ENCODE data around the gene ACAN. TPM values are rescaled to one million over a fixed set of nuclear protein-coding genes. Genes with fewer than 3 reads are reported as not detected.

The ACAN gene
- polyA plus RNA-seq, 2 donors: 0.04 TPM; not detected in 1

DNA sequence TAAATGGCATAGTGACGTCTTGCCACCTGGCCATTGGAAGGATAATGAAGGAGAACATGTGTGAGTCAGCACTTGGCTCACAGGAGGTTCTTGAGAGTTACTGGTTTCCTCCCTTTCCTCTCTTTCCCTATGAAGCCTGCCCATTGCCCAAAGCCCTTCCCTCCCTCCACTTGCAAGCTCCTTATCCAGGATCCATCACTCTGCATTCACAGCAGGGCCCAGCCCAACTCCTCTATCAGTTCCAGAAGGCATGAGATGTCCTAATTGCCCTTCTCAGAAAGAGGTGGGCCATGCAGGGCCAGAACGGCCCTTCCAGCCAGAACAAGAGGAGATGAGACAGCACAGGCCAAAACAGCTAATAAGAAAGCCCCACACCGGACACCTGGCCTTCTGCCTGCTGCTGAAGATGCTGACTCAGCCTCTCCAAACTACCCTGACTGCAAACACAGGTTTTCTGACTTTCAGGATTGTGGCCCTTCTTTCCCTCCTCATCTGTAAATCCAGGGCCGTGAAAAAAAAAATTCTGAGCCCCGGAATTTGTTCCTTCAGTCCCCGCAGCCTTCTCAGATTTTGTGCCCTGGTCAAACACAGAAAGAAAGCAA is 62.4 kb downstream of the ACAN start:
- no peak overlapping the region for H3K4me3 ChIP-seq (ENCODE audit: low read depth in 1 of 2, low read length in 2 of 2)
- no peaks in the 10 kb centered on the region for H3K4me1 ChIP-seq (ENCODE audit: control insufficient read depth in 2 of 2, insufficient read depth in 2 of 2, low read length in 1 of 2)
- H3K27me3 ChIP-seq (ENCODE audit: control insufficient read depth in 1 of 2, insufficient read depth in 2 of 2, low read length in 2 of 2): no peaks in the 10 kb centered on the region
- H3K36me3 ChIP-seq (ENCODE audit: control insufficient read depth in 2 of 2, insufficient read depth in 2 of 2, low read length in 1 of 2): no peaks in the 10 kb centered on the region
- WGBS, 2 donors: 65 to 69% methylated on average over 6 of the region's 6 CpGs
- H3K9me3 ChIP-seq (ENCODE audit: control insufficient read depth in 2 of 2, insufficient read depth in 1 of 2, low read depth in 1 of 2, low read length in 1 of 2): peaks cover 0 to 2% of the 10 kb centered on the region in 2 donors
- no peak overlapping the region for H3K27ac ChIP-seq (ENCODE audit: low read depth in 2 of 2, low read length in 1 of 2)

DNA sequence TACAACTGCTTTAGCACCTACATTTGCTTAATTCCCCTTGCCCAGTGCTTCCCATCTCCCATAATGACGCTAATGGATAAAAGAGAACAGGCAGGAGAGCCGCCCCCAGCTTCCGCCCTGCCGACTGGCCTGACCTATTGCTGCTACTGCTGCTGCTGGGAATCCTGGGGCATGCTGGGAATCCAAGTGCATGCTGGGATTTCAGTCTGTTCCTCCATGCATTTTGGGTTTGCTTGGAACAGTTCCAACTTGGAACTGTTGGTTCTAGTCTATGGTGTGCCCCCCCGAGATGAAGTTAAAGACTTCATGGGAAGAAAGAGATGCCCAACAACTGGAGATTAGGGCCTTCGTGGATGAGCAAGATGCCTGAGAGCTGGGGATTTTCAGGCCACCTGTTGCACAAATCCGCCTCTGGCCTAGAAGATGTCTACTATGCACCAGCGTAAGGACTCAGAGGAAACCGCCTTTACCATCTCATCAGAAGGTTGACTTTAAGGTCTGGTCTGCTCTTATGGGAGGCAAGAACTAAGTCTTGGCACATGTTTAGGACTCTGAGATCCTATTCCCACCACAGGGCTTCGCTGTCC is 63.2 kb downstream of the ACAN start:
- 91 to 92% methylated on average over 10 of the region's 10 CpGs for WGBS, 2 donors
- peaks cover 0 to 2% of the 10 kb centered on the region in 2 donors for H3K9me3 ChIP-seq (ENCODE audit: control insufficient read depth in 2 of 2, insufficient read depth in 1 of 2, low read depth in 1 of 2, low read length in 1 of 2)

DNA sequence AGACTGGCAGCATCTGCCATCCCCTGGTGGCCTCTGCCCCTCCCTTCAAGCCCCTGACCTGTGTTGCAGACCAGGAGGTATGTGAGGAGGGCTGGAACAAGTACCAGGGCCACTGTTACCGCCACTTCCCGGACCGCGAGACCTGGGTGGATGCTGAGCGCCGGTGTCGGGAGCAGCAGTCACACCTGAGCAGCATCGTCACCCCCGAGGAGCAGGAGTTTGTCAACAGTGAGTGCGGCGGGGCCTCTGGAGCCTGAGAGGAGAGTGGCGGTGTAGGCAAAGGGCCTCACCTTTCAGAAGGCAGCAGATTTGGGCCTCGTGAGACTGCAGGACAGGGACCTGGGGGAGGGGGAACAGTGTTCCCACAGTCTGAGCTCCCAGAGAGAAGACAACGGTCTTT is 68.1 kb downstream of the ACAN start:
- H3K27me3 ChIP-seq (ENCODE audit: control insufficient read depth in 1 of 2, insufficient read depth in 2 of 2, low read length in 2 of 2): no peaks in the 10 kb centered on the region

More for the DNA sequence above, 63.2 kb downstream of the ACAN start:
- no peak overlapping the region for H3K27ac ChIP-seq (ENCODE audit: low read depth in 2 of 2, low read length in 1 of 2)
- H3K4me3 ChIP-seq (ENCODE audit: low read depth in 1 of 2, low read length in 2 of 2): no peak overlapping the region
- no peaks in the 10 kb centered on the region for H3K4me1 ChIP-seq (ENCODE audit: control insufficient read depth in 2 of 2, insufficient read depth in 2 of 2, low read length in 1 of 2)
- no peaks in the 10 kb centered on the region for H3K36me3 ChIP-seq (ENCODE audit: control insufficient read depth in 2 of 2, insufficient read depth in 2 of 2, low read length in 1 of 2)
- no peaks in the 10 kb centered on the region for H3K27me3 ChIP-seq (ENCODE audit: control insufficient read depth in 1 of 2, insufficient read depth in 2 of 2, low read length in 2 of 2)

DNA sequence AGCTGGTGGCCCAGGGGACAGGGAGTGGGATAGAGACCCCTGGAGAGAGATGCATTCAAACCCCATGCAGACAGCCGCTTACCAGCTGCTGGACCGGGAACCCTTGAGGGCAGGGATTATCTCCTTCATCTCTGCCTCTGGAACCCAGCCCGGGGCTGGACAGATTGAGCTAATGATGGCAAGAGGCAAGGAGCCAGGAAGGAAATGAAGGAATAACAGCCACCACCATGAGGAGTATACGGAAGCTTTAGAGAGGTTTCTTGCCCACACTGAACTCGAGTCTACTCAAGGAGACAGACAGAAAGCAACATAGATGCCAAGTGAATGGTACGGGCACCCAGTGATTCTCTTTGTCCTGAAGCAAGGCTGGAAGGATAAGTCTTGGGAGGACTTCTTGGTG is 68.9 kb downstream of the ACAN start:
- Histone ChIP-seq H3K27me3 (ENCODE audit: control insufficient read depth in 1 of 2, insufficient read depth in 2 of 2, low read length in 2 of 2) (no peaks in the 10 kb centered on the region), H3K36me3 (ENCODE audit: control insufficient read depth in 2 of 2, insufficient read depth in 2 of 2, low read length in 1 of 2) (peaks cover 0 to 3% of the 10 kb centered on the region in 2 donors), H3K4me3 (ENCODE audit: low read depth in 1 of 2, low read length in 2 of 2) (no peak overlapping the region), H3K4me1 (ENCODE audit: control insufficient read depth in 2 of 2, insufficient read depth in 2 of 2, low read length in 1 of 2) (peaks cover 0 to 4% of the 10 kb centered on the region in 2 donors), H3K9me3 (ENCODE audit: control insufficient read depth in 2 of 2, insufficient read depth in 1 of 2, low read depth in 1 of 2, low read length in 1 of 2) (peaks cover 2 to 4% of the 10 kb centered on the region in 2 donors), H3K27ac (ENCODE audit: low read depth in 2 of 2, low read length in 1 of 2) (no peak overlapping the region)
- WGBS, 2 donors: 67 to 70% methylated on average over 6 of the region's 6 CpGs

More for the DNA sequence above, 68.1 kb downstream of the ACAN start:
- Histone ChIP-seq H3K36me3 (ENCODE audit: control insufficient read depth in 2 of 2, insufficient read depth in 2 of 2, low read length in 1 of 2) (no peaks in the 10 kb centered on the region), H3K27ac (ENCODE audit: low read depth in 2 of 2, low read length in 1 of 2) (no peak overlapping the region), H3K4me1 (ENCODE audit: control insufficient read depth in 2 of 2, insufficient read depth in 2 of 2, low read length in 1 of 2) (peaks cover 0 to 4% of the 10 kb centered on the region in 2 donors), H3K4me3 (ENCODE audit: low read depth in 1 of 2, low read length in 2 of 2) (no peak overlapping the region), H3K9me3 (ENCODE audit: control insufficient read depth in 2 of 2, insufficient read depth in 1 of 2, low read depth in 1 of 2, low read length in 1 of 2) (peaks cover 2 to 4% of the 10 kb centered on the region in 2 donors)
- WGBS, 2 donors: 71 to 83% methylated on average over 14 of the region's 14 CpGs

DNA sequence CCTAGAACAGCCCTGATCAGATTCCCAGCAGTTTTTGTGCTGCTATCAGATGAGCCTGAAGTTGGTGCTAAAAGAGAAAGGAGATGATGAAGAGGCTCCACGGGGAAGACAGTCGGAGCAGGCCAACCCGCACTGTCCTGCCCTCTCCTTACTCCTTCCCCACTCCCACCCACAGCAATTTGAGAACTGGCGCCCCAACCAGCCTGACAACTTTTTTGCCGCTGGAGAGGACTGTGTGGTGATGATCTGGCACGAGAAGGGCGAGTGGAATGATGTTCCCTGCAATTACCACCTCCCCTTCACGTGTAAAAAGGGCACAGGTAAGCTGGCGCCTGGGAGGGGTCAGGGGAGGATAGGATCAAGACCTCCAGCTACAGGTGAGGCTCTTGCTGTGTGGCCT is 69.5 kb downstream of the ACAN start:
- H3K9me3 ChIP-seq (ENCODE audit: control insufficient read depth in 2 of 2, insufficient read depth in 1 of 2, low read depth in 1 of 2, low read length in 1 of 2): peaks cover 2 to 4% of the 10 kb centered on the region in 2 donors
- peaks cover 0 to 4% of the 10 kb centered on the region in 2 donors for H3K4me1 ChIP-seq (ENCODE audit: control insufficient read depth in 2 of 2, insufficient read depth in 2 of 2, low read length in 1 of 2)
- H3K4me3 ChIP-seq (ENCODE audit: low read depth in 1 of 2, low read length in 2 of 2): no peak overlapping the region
- no peaks in the 10 kb centered on the region for H3K27me3 ChIP-seq (ENCODE audit: control insufficient read depth in 1 of 2, insufficient read depth in 2 of 2, low read length in 2 of 2)
- no peak overlapping the region for H3K27ac ChIP-seq (ENCODE audit: low read depth in 2 of 2, low read length in 1 of 2)
- H3K36me3 ChIP-seq (ENCODE audit: control insufficient read depth in 2 of 2, insufficient read depth in 2 of 2, low read length in 1 of 2): peaks cover 0 to 4% of the 10 kb centered on the region in 2 donors
- WGBS, 2 donors: 51 to 56% methylated on average over 9 of the region's 9 CpGs

DNA sequence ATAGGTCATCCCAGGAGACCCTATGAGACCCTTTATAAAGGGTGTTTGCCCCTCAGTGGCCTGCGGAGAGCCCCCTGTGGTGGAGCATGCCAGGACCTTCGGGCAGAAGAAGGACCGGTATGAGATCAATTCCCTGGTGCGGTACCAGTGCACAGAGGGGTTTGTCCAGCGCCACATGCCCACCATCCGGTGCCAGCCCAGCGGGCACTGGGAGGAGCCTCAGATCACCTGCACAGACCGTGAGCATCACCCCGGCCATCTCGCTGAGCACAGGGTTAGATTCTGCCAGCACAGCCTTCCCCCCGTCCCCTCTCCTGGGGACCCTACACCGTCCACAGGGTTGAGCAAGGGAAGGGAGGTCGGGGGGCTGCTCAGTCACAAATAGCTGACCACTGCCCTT is 70.5 kb downstream of the ACAN start:
- H3K27me3 ChIP-seq (ENCODE audit: control insufficient read depth in 1 of 2, insufficient read depth in 2 of 2, low read length in 2 of 2): no peaks in the 10 kb centered on the region
- H3K4me3 ChIP-seq (ENCODE audit: low read depth in 1 of 2, low read length in 2 of 2): no peak overlapping the region
- peaks cover 0 to 4% of the 10 kb centered on the region in 2 donors for H3K4me1 ChIP-seq (ENCODE audit: control insufficient read depth in 2 of 2, insufficient read depth in 2 of 2, low read length in 1 of 2)
- peaks cover 2 to 4% of the 10 kb centered on the region in 2 donors for H3K9me3 ChIP-seq (ENCODE audit: control insufficient read depth in 2 of 2, insufficient read depth in 1 of 2, low read depth in 1 of 2, low read length in 1 of 2)
- H3K36me3 ChIP-seq (ENCODE audit: control insufficient read depth in 2 of 2, insufficient read depth in 2 of 2, low read length in 1 of 2): peaks cover 0 to 4% of the 10 kb centered on the region in 2 donors
- WGBS, 2 donors: 89 to 90% methylated on average over 13 of the region's 13 CpGs
- H3K27ac ChIP-seq (ENCODE audit: low read depth in 2 of 2, low read length in 1 of 2): no peak overlapping the region

DNA sequence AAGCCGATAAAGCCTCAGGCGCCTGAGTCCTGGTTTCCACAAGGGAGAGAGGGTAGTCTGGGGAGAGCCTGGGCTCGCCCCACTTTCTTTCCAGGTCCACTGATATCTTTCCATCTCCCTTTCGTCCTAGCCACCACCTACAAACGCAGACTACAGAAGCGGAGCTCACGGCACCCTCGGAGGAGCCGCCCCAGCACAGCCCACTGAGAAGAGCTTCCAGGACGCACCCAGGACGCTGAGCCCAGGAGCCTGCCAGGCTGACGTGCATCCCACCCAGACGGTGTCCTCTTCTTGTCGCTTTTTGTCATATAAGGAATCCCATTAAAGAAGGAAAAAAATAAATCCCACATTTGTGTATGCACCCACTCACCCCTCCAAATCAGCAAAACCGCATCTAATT is 71.0 kb downstream of the ACAN start:
- peaks cover 0 to 4% of the 10 kb centered on the region in 2 donors for H3K4me1 ChIP-seq (ENCODE audit: control insufficient read depth in 2 of 2, insufficient read depth in 2 of 2, low read length in 1 of 2)
- WGBS, 2 donors: 71 to 81% methylated on average over 15 of the region's 15 CpGs
- peaks cover 0 to 4% of the 10 kb centered on the region in 2 donors for H3K36me3 ChIP-seq (ENCODE audit: control insufficient read depth in 2 of 2, insufficient read depth in 2 of 2, low read length in 1 of 2)
- H3K27me3 ChIP-seq (ENCODE audit: control insufficient read depth in 1 of 2, insufficient read depth in 2 of 2, low read length in 2 of 2): no peaks in the 10 kb centered on the region
- no peak overlapping the region for H3K27ac ChIP-seq (ENCODE audit: low read depth in 2 of 2, low read length in 1 of 2)
- no peak overlapping the region for H3K4me3 ChIP-seq (ENCODE audit: low read depth in 1 of 2, low read length in 2 of 2)
- peaks cover 2 to 4% of the 10 kb centered on the region in 2 donors for H3K9me3 ChIP-seq (ENCODE audit: control insufficient read depth in 2 of 2, insufficient read depth in 1 of 2, low read depth in 1 of 2, low read length in 1 of 2)

DNA sequence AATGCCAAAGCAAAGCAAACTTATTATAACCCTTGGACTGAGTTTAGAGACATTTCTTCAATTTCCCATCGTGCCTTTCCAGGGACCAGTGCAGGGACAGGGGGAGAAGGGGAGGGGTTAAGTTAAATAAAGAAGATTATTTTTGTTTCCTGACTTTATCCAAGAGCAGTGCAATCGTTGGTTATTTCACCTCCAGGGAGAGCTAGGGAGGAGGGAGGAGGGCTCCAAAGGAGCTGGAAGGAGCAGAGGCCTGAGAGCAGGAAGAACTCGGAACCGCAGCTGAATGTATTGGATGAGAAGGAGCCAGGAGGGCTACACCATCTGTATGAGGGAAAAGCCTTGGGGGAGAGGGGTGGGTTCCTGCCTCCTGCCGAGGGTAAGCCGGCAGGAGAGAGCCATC is 71.4 kb downstream of the ACAN start:
- H3K4me1 ChIP-seq (ENCODE audit: control insufficient read depth in 2 of 2, insufficient read depth in 2 of 2, low read length in 1 of 2): peaks cover 0 to 4% of the 10 kb centered on the region in 2 donors
- WGBS, 2 donors: 33 to 45% methylated on average over 6 of the region's 6 CpGs

DNA sequence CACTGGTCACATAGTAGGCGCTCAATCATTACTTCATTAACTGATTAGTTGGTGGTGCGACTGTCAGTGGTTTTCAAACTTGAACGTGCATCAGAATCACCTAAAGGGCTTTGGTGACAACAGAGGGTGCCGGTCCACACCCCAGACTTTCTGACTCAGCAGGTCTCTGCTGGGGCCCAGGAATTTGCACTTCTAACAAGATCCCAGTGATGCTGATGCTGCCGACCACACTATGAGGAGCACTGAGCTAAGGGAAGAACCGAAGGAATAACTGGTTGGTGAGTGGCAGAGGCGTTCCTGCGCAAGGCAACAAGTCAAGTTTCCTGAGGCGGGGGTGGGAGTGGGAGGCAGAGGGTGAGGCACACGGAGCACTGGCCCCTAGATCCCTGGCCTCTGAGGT is 73.3 kb downstream of the ACAN start:
- Histone ChIP-seq H3K4me3 (ENCODE audit: low read depth in 1 of 2, low read length in 2 of 2) (no peak overlapping the region), H3K27ac (ENCODE audit: low read depth in 2 of 2, low read length in 1 of 2) (no peak overlapping the region), H3K9me3 (ENCODE audit: control insufficient read depth in 2 of 2, insufficient read depth in 1 of 2, low read depth in 1 of 2, low read length in 1 of 2) (peaks cover 0 to 4% of the 10 kb centered on the region in 2 donors), H3K36me3 (ENCODE audit: control insufficient read depth in 2 of 2, insufficient read depth in 2 of 2, low read length in 1 of 2) (peaks cover 0 to 4% of the 10 kb centered on the region in 2 donors), H3K27me3 (ENCODE audit: control insufficient read depth in 1 of 2, insufficient read depth in 2 of 2, low read length in 2 of 2) (no peaks in the 10 kb centered on the region), H3K4me1 (ENCODE audit: control insufficient read depth in 2 of 2, insufficient read depth in 2 of 2, low read length in 1 of 2) (peaks cover 0 to 4% of the 10 kb centered on the region in 2 donors)
- 80 to 84% methylated on average over 10 of the region's 10 CpGs for WGBS, 2 donors

More for the DNA sequence above, 71.4 kb downstream of the ACAN start:
- Histone ChIP-seq H3K9me3 (ENCODE audit: control insufficient read depth in 2 of 2, insufficient read depth in 1 of 2, low read depth in 1 of 2, low read length in 1 of 2) (peaks cover 2 to 4% of the 10 kb centered on the region in 2 donors), H3K36me3 (ENCODE audit: control insufficient read depth in 2 of 2, insufficient read depth in 2 of 2, low read length in 1 of 2) (peaks cover 0 to 4% of the 10 kb centered on the region in 2 donors), H3K4me3 (ENCODE audit: low read depth in 1 of 2, low read length in 2 of 2) (no peak overlapping the region), H3K27me3 (ENCODE audit: control insufficient read depth in 1 of 2, insufficient read depth in 2 of 2, low read length in 2 of 2) (no peaks in the 10 kb centered on the region), H3K27ac (ENCODE audit: low read depth in 2 of 2, low read length in 1 of 2) (no peak overlapping the region)

DNA sequence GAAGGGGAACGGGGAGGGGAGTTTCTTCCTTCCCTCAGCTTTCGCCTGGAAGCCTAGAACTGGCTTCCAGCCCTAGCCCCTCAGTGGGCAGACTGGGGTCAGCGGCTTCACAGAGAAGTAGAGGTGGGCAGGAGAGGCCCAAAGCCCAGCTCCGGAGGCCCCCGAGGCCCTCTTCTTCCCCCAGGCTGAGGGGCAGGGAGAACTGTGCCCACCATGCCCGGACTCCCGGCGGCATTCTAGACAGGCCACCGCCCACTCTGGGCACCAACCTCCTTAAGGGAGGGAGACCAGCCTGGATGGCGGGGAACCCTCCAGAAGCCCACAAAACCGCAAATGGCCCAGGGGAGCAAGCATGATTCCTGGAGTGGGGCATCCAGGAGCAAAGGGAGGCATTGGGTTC is 74.2 kb downstream of the ACAN start:
- H3K27ac ChIP-seq (ENCODE audit: low read depth in 2 of 2, low read length in 1 of 2): no peak overlapping the region
- 93 to 95% methylated on average over 11 of the region's 11 CpGs for WGBS, 2 donors
- H3K27me3 ChIP-seq (ENCODE audit: control insufficient read depth in 1 of 2, insufficient read depth in 2 of 2, low read length in 2 of 2): no peaks in the 10 kb centered on the region
- no peak overlapping the region for H3K4me3 ChIP-seq (ENCODE audit: low read depth in 1 of 2, low read length in 2 of 2)
- peaks cover 0 to 4% of the 10 kb centered on the region in 2 donors for H3K4me1 ChIP-seq (ENCODE audit: control insufficient read depth in 2 of 2, insufficient read depth in 2 of 2, low read length in 1 of 2)
- H3K36me3 ChIP-seq (ENCODE audit: control insufficient read depth in 2 of 2, insufficient read depth in 2 of 2, low read length in 1 of 2): peaks cover 0 to 4% of the 10 kb centered on the region in 2 donors
- H3K9me3 ChIP-seq (ENCODE audit: control insufficient read depth in 2 of 2, insufficient read depth in 1 of 2, low read depth in 1 of 2, low read length in 1 of 2): no peaks in the 10 kb centered on the region
